Fibroblast of skin of back (primary cell): ENCODE results near the gene EPOP.
"Not testable (repeated sequence)": the region's sequence is repeated elsewhere in the genome, so short reads cannot be mapped to it uniquely, and the experiment has no call there.

Experiments used
- DNase-seq: peaks from one replicate; pipeline ENCODE4 v3.0.0-alpha.2; 2013

The EPOP gene

GRCh38 chr17:38637951-38638350 lies 36.8 kb downstream of the EPOP start:
- no peak for DNase-seq

GRCh38 chr17:38636054-38636453 lies 38.7 kb downstream of the EPOP start:
- DNase-seq, result peak; percentile 18

GRCh38 chr17:38632334-38632733 lies 42.4 kb downstream of the EPOP start:
- DNase-seq, result no peak

GRCh38 chr17:38628441-38628840 lies 46.3 kb downstream of the EPOP start:
- DNase-seq, result no peak

GRCh38 chr17:38627957-38628356 lies 46.8 kb downstream of the EPOP start:
- DNase-seq, result no peak

GRCh38 chr17:38626606-38627226 lies 48.0 kb downstream of the EPOP start:
- not testable (repeated sequence) for DNase-seq

- no peak for DNase-seq
Measured at GRCh38 chr17:38625482-38625881, 49.3 kb downstream of the EPOP start.

- DNase-seq, result not testable (repeated sequence)
Measured at GRCh38 chr17:38624782-38625355, 49.9 kb downstream of the EPOP start.
